GM18526 (cell line): ENCODE results near the gene HEPACAM2.

ENCODE experiments used
- POLR2A ChIP-seq: IDR thresholded peaks from 3 replicates; pipeline ENCODE4 v1.6.1; 2011; ENCODE audit not compliant: insufficient read length; ENCODE audit errors: extremely low read depth

HEPACAM2 gene

DNA sequence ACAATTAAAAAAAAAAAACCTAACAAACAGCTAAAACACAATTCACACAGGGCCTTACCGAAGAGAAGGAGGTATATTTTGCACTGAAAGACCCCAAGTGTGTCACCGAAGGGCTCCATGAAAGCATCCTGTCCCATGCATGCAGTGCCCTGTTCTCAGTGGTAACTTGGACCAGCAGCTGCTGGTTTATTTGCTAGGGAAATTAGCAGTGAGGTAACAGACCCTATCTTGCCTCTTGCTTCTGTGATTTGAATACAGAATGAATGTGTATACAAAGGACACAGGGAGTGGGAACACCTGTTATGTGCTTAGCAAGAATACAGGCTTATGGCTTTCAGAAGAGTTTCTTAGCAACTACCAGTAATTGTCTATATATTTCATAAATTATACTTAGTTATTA, at the start of gene HEPACAM2:
Gene HEPACAM2 (minus strand): TSS at position 160 of the 400 bp plus-strand sequence.
- TF ChIP-seq POLR2A, result no peak

DNA sequence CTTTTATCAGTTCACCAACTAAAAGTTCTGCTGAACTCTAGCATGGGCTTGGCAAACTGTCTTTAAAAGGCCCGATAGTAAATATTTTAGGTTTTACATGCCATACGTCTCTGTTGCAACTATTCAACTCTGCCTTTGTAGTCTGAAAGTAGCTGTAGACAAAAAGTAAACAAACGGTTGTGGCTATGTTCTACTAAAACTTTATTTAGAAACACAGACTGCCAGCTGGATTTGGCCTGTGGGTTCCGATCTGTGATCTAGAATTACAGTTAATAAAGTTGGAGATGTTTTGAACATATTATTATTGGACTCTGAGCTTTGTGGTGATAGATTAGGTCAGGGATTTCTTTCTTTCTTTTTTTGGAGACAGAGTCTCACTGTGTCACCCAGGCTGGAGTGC, 39.0 kb upstream of the HEPACAM2 start:
- TF ChIP-seq POLR2A, result no peak

DNA sequence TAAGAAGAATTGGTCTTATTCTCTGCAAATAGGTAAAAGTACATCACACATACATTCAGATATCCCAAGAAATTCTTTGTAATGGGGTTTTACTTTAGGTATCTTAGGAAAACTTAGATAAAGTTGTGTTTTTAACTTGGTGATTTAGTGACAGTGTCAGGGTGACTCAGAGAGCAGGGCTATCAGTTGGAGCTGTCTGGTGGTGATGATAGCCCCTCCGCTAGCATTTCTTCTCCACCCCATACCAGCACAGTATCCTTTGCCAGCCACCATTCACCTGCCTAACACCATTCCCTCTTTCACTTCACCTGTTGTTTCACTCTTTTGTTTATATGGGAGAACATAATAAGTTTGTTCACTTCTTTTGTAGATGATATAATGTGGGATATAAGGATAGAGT, 36.3 kb upstream of the HEPACAM2 start:
- TF ChIP-seq POLR2A, result no peak

DNA sequence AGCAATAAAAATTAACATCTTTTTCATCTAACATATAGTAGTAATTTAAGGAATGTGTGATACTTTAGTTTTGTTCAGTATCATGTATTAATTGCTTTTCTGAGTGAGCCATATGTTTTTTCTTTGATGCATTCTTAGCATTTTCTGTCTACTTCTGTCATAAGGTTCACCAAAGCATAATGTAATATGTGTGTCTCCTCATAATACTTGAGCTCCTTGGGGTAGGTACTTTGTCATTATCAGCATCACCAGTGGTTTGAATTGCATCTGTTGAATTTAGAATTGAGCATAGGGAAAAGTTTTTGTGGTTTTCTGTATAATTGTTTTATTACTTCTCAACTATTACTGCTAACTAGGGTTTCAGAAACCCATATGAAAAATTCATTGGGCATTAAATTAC, 32.4 kb upstream of the HEPACAM2 start:
- no peak for TF ChIP-seq POLR2A

DNA sequence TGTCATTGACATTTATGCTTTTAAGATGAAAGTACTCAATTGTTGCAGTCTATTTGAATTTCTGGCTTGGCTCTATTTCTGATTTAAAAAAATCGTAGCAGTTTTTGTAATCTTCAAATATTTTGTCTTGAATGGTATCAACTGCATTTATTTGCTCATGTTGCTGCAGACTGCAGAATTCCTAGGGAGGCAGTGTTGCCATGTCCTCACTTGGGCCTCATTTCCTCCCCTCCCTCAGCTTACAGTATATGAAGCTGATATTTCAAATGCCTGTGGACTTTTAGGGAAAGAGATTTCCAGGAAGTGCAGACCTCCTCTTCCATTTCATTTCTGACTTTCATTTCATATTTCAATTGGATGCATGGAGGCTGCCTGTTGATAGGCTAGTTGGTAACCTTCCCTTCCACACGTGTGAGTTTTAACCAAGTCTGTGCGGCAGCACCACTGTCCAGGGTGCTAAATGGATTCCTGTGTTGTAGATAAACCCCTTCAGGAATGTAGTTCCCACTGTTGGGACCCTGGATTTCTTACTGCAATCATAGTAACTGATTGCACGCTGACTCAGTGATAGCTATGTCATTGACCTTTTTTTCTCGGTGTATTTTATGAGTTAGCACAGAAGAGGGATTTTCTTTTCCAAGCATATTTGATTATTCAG, 23.4 kb upstream of the HEPACAM2 start:
- TF ChIP-seq POLR2A, result no peak

DNA sequence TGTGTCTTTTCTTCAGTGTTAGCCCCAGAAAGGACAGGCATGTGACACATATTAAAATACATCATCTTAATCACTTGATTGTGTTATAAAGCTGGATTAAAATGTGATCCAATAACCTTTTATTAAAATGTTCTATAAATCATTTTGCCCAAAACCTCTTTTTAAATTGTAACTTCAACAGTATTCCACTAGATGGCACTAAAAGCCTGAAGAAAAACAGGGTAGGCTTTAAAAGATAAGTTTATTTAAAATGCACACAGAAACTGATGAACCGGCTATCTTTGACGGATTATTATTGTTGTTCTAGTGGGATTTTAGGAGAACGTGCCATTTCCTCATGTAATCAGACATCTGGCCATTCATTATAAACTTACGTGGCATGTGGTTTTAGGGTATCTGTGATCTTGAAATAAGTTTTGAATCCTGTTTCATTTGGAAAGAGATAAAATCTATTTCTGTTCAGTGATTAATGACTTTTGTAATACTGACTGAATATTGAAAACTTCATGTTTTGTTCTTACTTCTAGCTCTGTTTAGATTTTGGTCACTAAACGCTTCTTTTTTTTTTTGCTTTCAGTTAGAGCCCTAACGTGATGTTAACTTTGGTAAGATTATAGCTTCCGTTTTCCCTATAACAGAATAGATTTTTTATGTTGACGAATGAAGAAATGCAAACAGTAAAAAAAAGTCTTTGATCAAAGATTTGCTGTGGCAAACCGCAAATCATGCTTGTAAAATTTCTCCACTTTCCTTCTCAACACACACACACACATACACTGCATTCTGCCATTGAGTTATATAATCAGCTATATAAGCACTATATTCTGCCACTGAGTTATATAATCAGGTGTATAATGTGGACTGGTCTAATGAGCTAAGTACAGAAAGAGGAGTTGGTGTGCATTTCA, 19.5 kb upstream of the HEPACAM2 start:
- TF ChIP-seq POLR2A, result no peak

DNA sequence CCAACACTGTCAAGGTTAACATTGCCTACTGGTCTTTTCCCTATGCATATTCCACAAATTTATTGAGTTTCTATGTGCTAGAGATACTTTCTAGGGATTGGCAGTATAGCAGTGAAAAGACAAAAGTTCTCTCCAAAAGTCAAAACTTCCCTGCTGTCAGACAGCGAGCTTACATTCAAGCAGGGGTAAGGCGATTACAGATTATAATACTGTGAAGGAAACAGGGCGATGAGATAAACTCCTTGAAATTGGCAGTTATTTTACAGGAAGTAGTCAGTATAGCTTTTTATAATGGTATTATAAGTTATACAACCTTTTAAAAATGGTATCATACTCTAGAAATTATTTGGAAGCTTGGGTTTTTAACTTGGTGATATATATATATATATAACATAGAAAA, 15.8 kb upstream of the HEPACAM2 start:
- TF ChIP-seq POLR2A, result no peak

DNA sequence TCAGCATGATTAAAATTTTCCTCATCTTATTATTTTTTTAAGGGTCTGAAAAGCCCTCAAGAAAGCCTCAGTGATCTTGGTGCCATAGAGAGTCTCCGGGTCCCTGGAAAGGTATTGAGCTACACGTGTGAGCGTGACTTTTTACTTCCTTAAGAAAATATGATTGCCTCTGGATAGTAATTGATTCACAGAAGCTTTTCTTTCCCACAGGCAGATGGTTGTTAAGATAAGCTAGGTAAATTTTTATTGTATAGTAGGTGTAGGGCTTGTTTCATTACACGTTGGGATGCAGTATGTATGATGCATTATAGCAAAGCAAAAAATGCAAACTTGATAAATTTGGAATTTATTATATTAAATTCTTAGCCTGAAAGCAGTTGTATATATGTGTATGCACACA, 13.6 kb upstream of the HEPACAM2 start:
- TF ChIP-seq POLR2A, result no peak

DNA sequence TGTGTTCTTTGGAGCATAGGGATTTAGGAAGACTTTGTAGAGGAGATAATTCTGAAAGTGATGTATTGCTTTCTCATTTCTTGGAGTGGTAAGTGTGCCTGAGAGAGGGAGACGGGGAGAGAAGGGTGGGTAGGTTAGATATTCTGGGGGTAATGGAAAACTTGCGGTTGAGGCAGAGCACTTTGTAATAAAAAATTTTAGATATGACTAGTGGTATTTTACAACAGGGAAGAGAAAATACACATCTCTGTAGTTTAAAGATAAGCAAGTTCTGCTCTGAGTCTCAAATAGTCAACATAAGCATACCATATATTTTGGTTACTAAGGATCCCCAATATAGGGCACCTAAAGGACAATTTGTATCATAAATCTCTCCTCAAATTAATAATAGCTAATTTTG, 12.5 kb upstream of the HEPACAM2 start:
- TF ChIP-seq POLR2A, result no peak

DNA sequence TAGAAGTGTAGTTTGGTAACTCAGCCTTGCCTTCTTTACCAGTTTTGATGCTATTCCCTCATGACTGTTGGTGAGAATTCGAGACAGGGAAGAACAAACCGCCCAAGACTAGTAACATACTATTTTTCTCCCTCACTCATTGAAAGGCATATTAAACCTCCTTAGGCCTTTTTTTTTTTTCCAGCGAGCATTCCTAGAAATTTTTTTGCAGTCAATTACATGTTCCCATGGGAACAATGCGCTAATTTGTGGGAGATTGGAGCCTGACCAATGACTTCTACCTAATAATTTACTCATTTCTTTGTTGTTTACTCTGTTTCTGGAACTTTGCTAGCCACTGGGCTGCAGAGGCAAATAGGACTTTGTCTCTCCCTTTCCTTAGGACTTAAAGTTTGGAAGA, 11.9 kb upstream of the HEPACAM2 start:
- TF ChIP-seq POLR2A, result no peak

DNA sequence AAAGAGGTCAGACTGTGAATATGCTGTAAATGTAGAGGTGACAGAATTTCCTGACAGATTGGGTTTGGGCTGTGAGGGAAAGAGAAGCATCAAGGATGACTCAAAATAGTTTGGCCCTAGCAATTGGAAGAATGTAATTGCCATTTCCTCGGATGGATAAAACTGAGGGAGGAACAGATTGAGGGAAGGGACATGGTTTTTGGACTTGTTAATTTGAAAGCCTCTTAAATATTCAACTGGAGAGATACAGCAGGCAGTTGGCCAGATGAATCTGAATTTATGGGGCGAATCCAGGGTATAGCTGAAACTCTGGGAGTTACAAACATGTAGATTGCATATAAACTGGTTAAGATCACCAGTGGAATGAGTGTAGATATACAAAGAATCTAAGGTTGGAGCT, 9.3 kb upstream of the HEPACAM2 start:
- no peak for TF ChIP-seq POLR2A

DNA sequence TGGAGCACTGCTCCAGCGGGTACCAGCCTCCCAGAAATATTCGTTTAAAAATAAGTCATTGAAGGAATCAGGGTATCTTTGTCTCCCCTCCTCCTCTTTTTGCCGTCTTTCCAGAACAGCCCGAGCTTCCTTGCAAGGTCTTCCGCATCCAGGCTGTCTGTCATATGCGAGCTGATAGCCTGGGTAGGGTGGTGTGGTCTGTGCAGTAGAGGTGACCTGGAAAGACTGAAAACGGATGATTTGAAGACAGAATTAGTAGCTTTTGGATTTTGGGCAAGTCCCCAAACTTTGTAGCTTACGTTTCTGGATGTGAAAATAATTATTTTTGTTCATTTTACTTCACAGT, 6.4 kb upstream of the HEPACAM2 start:
- TF ChIP-seq POLR2A, result no peak

DNA sequence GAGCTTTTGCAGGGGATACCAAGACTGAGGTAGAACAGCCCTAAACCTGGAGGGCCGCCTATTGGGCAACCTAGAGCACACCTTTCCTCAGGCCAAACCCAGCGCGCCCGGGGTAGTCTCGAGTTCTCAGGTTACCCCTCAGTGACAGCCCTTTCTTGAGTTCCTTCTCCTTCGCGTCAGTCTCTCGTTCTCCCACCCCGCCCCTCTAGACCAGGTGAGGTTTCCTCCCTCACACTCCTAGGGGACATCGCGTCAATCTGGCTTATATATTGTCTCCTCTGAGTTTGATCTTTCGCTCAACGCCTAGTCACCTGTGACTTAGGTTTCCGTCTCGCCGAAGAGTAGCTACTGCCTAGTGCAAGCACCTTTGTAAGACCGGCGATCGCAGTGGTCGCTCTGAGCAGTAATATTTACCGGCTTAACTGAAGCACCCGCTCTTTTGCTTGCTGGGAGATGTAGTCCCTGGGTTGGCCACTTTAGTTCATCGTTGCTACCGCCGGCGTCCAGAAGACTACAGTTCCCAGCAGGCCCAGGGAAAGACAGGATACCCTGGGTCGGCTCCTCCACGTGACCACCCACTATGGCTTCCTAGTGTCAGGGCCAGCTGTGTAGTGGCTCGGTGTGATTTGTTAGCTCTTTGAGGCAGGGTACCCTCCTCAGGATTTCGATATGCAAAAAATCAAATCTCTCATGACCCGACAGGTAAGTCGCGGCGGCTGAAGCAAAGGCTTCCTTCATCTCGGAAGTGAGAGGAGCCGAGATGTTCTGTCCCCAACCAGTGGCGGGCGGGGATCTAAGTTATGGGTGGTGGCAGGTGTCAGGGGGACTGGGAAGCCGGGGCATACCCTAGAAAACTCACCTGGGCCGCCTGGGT, 5.8 kb upstream of the HEPACAM2 start, which contains the start of gene VPS50:
Gene VPS50 (plus strand): TSS at position 568 of the 874 bp plus-strand sequence. CDS start 102 bp downstream, at position 670.
- TF ChIP-seq POLR2A, result peak; percentile 59

DNA sequence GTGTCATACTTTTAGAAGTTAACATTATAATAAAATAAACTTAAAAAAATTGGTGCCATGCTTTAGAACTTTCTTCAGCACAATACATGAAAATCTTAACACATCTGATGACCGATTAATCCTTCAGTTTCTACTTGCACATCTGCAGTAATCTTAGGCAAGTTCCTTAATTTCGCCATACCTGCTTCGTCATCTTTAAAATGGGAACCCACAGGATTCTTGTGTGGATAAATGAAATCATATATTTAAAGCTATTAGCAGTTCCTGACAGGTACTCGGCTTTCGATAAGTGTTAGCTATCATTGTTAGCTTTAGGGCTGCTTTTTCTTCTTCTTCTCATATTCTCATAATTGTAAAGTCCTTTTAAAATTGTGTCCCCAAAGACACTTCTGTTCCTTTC, 5.0 kb upstream of the HEPACAM2 start:
- TF ChIP-seq POLR2A, result no peak

DNA sequence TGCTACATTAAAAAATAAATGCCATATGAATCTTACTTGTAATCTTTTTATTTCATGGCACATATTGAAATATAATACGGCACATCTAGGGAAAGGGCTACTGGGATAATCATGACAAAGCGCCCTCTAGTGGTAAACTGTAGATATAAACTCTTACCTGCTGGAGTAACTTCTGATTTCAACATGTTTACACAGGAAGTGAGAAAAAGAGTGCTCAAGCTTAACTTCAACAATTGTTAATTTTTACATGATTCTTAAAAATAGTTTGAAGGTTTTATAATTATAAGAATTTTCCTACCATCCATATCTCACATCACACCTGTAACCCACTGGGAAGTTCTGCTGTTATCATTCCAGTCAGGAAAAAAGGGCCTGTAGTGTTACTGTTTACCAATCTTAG, 2.0 kb upstream of the HEPACAM2 start:
- no peak for TF ChIP-seq POLR2A

DNA sequence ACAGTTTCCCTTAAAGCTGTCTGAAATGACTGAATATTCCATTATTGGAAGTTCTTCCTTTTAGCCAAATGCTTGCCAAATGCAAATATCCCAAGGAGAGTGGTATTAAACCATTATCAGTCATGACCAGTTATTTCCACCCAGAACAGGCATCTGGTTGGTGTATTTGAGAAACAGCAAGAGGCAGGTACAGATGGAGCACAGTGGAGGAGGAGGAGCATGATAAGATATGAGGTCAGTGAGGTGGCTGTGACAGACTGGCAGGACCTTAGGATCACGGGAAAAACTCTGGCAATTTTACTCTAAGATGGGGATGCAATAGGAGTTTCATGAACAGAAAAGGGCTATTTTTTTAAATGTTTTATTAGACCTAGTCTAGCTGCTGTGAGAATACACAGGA, 6.4 kb downstream of the HEPACAM2 start:
- no peak for TF ChIP-seq POLR2A
